Mucosa of gallbladder (tissue), 1 donor: ENCODE results near the gene SRD5A2. TPM values are rescaled to one million over a fixed set of nuclear protein-coding genes. Genes with fewer than 3 reads are reported as not detected.

Experiments used
- DNase-seq: peaks from one replicate; pipeline ENCODE4 v3.0.0-alpha.2; 2020; ENCODE audit warnings: low spot score
- total RNA-seq: library from RNA; stranded (reverse); gene quantifications from one replicate; pipeline ENCODE4 v1.2.1, GENCODE V29; 2021
- donor health status: DM: no; HTN: no; CAD: no.

SRD5A2 gene, protein sequence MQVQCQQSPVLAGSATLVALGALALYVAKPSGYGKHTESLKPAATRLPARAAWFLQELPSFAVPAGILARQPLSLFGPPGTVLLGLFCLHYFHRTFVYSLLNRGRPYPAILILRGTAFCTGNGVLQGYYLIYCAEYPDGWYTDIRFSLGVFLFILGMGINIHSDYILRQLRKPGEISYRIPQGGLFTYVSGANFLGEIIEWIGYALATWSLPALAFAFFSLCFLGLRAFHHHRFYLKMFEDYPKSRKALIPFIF
- 0.09 TPM for total RNA-seq

DNA sequence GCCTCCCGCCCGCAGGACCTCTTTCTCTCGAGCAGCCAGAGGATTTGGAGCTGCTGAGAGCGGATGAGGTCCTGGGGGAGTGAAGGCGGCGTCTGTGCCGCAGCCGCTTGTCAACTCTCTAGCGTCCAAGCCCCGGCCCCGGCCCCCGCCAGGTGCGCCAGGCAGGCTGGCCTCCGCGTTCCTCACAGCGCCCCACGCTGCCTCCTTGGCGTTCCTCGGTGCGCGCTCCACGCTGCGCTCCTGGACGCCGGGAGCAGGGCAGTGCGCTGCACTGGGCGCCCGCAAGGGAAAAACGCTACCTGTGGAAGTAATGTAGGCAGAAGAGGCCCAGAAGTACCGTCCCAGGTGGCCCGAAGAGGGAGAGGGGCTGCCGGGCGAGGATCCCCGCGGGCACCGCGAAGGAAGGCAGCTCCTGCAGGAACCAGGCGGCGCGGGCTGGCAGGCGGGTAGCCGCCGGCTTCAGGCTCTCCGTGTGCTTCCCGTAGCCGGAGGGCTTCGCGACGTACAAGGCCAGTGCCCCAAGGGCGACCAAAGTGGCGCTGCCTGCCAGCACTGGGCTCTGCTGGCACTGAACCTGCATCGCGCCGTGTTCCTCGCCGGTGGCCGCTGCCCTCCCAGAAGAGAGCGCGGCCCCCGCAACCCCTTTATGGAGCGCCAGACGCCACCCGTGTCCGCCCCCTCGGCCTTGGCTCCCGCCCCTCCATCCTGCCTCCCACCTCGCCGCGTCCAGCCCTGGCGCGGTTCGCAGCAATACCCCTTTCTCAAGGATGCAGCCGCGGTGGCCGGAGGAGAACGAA, at the start of gene SRD5A2:
Gene SRD5A2 (minus strand): TSS at position 618 of the 797 bp plus-strand sequence. CDS start 38 bp downstream, at position 580.
- DNase-seq, result no peak

DNA sequence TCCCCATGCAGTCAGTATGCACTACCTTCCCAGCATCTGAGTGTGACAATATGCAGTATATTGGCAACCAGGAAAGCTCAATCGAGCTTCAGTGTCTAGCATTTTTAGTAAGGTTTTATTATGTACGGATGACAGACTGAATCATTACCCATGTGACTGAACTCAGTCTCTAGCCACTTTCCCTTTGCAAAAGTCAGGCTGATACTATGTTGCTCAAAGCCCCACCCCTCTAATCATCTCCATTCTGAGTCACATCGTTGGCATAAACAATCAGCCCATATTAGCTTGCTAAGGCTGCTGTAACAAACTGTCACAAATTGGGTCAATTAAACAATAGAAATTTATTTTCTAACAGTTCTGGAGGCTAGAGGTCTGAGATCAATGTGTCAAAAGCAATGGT, 25.8 kb upstream of the SRD5A2 start:
- DNase-seq, result no peak

DNA sequence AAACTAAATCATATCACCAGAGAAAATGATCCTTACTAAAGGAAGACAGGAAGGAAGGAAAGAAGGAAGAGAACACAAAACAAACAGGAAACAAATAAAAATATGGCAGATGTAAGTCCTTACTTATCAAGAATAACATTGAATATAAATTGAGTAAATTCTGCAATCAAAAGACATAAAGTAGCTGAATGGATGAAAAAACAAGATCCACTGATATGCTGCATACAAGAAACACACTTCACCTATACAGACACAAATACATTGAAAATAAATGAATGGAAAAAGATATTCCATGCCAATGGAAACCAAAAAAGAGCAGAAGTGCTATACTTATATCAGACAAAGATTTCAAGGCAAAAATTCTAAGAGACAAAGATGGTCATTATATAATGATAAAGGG, 18.0 kb upstream of the SRD5A2 start:
- DNase-seq, result no peak

DNA sequence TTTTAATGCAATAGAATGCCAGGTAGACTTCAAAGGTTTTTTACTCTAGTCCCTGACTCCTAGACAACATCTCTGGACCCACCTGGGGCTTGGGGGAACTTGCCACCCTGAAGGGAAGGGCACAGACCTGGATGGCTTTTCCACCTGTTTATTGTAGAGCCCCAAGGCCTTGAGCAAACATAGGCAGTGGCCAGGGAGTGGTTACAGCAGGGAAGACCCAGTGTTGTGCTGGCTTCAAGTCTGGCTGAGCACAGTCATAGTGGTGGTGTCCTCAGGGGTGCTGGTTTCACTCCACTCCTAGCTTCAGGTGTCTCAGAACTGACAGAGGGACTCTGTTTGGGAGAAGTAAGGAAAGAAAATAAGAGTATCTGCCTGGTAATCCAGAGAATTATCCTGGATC, 5.5 kb upstream of the SRD5A2 start:
- no peak for DNase-seq

DNA sequence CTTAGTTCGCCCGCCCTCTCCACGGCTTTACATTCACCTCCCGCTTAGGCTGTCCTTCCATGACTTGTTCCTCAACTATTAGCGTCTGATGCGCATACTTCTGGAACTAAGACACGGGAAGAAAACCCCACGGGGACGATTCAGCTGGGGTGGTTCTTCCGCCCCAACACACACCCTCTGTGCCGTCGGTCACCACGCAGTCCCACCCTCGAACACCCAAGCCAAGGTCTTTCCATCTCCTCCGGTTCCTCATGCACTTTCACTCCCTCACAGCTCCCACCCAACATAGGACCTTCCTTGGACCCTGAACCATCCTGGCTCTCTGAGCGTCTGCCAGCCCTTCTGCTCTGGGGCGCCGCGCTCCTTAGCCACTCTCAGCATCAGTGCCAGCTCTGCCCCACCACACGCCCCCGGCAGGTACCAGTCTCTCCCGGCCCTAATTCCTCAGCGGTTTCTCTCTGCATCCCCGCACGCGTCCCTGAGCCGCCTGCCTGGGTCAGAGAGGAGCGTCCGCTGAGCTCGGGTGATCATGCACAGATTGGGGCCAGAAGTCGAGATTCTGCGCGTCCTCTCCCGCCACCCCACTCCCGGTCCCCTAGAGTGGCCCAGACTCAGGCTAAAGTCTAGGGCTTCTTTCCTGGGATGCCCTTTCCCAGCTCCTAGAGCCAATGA, 522 bp upstream of the SRD5A2 start:
- no peak for DNase-seq

DNA sequence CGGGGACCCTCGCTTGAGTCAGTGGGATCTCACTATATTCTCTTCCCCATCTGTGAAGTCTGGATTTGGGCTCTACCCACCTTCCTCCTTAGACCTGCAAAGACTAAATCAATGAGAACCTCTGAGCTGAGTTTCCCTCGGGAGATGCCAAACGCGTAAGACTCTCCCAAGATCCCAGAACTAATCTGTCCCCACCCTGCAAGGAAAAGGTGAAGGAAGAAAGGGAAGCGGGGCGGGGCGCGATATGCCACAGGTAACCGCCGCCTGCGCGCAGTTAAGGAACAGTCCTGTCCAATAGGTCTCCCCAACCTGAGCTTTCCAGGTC, 780 bp downstream of the SRD5A2 start:
- DNase-seq, result no peak

DNA sequence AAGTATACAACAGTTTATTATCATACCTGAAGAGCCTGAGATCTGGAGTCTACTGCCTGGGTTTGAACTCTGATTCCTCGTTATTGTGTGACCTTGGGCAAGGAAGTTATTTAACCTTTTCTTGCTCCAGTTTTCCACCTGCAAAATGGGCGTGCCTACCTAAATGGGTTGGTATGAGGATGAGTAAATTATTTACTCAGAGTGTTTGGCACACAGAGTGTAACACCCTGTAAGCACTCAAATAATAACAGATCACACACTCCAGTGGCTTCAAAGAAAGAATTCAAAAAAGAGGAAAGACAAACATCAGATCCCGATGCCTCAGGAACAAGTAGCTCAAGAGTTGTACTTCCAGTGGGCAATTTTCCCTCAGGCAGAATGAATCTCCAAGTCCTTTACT, 2.4 kb downstream of the SRD5A2 start:
- DNase-seq, result no peak

DNA sequence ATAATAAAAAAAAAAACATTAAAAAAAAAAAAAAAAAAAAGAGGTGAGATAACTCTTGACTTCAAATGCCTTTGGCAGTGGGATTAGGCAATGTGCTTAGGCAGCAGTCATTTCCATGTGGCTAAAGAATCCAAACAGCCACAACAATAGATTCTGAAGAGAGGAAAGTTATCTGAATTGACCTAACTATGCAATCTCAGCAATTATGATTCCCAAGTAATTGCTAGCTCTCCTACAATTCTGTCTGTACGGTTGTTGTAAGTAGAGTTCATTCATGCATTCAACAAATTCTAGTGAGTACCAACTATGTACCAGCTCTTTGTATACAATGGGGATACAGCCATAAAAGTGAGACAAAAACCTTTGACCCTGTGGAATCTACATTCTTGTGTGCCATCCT, 3.6 kb downstream of the SRD5A2 start:
- DNase-seq, result no peak

DNA sequence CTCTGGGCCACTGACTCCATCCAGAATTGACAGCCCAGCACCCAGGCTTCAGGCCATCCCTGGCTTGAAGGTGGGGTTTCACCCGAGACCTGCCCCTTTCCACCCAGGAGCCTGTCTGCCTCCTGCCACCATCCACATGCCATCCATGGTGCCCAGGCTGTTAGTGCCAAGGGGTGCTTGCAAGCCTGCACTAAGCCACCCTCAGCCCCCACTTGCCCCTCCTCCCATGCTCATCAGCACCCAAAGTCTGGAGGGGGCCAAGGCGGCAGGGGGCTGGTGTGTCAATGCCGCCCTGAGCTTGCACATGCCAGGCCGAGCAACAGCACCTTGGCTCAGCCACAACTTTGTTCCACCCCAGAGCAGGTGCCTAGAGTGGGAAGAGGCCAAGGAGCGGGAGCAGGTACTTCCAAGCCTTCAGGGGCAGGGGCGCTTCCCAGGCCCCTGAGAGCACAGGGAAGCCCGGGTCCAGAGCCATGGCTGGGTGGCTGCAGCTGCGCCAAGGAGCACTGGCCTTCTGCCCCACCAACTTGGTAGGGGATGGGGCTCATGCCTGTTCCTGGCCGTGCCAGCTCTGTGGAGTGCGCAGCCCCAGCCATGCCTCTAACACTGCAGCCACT, 12.0 kb downstream of the SRD5A2 start:
- no peak for DNase-seq

DNA sequence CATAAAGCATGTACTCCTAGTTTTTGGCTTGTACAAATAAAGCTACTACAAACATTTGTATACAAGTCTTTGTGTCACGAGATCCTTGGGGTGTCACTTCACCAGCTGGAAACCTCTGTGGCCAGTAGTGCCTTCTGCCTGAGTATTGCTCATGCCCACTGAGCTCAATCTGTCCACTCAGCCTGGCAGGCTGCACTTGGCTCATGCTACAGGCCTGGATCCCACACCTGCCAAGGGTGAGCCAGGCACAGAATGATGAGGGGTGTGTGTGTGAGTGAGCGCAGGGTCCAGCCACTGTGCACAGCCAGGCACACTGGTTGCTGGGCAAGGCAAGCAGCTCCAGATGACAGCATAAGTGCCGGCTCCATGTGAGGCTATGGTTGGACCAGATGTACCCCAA, 13.1 kb downstream of the SRD5A2 start:
- DNase-seq, result no peak

DNA sequence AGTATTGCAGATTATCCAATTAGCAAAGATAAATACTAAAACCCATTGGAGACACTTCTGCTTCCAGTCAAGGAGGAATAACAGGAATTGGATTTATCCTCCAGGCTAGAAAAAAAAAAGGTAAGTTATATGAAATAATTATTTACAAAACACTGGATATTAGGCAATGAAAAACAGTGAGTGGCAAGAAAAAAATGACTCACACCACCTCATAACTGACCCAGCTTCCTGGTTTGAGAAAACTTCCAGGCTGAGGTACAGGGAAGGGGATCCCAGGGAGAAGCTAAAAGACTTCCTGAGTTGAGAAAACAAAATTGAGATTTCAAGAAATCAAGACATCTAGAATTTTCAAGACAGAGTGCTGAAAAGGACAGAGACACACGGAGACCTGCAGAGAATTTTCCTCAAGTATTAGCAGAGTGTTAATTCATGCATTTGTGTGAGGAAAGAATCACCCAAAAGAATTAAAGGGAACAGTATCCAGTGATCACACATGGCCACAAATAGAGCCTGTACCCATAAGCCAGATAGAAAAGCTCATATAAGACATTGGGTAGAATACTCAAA, 17.4 kb downstream of the SRD5A2 start:
- no peak for DNase-seq

DNA sequence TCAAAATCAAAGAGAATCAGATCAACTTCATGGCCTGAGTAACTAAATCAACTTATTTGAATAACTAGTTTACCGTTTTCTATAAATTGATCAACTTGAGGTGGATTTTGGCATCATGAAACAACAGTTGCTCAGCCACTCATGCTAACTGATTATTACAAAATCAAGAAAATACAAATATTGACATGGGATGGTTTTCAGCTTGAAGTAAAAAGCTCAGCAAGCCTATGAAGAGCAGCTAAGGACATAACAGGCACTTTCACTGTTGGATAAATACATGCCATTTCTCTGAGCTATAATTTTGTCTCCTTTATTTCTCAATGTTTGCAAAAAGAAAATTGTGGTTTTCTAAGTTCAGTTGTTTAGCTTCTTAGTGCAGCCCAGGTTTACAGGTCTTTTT, 18.9 kb downstream of the SRD5A2 start:
- DNase-seq, result no peak

DNA sequence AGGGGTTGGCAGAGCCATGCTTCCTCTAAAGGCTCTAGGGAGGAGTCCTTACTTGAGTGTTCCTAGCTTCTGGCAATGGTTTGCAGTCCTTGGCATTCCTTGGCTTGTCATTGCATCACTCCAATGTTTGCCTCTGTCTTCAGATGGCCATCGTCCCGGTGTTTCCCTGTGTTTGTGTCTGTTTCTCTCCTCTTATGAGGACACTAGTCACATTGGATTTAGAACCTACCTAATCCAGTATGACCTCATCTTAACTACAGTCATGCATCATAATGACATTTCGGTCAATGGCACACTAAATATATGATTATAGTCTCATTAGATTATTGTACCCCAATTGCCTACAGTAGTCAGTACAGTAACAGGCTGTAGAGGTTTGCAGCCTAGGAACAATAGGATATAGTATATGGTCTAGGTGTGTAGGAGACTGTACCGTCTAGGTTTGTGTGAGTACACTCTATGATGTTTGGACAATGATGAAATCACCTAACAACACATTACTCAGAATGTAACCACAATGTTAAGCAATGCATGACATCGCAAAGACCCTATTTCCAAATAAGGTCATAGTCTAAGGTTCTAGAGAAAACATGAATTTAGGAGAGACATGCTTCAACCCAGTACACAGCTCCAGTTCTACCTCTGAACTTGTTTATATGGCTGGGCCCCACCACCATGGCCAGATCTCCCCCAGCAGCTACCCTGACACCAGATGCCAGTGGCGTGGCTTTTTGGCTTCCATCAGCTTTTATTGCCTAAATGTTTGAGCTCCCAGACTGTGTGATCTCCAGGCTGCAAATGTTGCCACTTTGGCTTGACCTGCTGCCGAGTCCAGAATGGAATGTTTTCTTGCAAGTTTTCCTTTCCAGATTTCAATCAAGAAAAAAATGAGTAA, 22.1 kb downstream of the SRD5A2 start:
- no peak for DNase-seq

DNA sequence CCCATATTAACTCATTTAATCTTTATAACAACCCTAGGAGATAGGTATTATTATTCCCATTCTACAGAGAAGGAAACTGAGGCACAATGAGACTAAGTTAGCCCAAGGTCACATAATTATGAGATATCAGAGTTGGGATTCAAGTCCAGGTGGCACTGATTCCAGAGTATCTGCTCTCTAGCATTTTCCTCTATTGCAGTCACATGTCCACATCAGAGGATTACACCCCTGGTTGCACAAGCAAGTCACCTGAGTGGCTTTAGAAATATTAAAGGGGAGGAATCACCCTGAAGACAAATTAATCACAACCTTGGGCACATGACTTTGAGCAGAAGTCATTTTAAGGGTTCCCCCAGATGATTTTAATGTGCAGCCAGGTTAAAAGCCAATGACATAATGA, 23.8 kb downstream of the SRD5A2 start:
- no peak for DNase-seq

DNA sequence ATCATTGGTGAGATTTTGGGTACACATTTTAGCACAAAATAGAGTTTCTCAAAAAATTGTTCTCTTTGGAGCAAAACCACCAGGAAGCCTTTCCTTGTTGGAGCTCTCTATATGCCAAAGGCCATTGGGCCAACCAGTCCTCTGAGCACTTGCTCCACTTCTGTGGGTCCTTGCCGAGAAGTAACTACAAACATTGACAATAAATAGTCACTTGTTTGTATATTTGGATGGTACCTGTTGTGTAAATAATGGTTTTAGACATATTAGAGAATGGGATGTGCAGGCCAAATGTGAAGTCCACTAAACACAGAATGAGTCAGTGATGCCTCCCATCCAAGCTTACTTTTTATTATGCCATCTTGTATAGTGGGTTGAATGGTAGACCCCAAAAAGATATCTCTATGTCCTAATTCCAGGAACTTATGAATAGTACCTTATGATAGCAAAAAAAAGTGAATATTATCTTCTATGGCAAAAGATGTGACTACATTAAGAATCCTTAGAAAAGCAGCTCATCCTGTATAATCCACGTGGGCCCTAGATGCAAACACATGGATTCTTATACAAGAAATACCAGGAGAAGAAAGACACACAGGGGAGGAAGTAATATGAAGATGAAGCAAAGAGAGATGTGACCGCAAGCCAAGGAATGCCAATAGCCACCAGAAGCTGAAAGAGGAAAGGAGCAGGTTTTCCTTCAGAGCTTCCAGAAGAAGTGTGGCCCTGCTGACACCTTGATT, 24.6 kb downstream of the SRD5A2 start:
- DNase-seq, result no peak

DNA sequence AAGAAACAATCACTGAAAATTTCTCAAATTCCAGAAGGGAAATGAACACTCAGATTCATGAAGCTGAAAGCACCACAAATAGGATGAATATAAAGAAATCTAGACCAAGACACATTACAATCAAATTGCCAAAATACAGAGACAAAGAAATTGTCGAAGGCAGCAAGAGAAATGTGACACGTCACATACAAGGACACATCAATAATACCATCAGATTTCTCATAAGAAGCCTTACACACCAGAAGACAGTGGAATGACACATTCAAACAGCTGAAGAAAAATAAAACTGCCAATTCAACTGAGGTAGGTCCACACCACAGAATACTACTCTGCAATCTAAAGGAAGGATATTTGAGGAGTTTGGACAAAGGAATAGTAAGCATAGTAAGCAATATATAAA, 27.4 kb downstream of the SRD5A2 start:
- DNase-seq, result no peak

DNA sequence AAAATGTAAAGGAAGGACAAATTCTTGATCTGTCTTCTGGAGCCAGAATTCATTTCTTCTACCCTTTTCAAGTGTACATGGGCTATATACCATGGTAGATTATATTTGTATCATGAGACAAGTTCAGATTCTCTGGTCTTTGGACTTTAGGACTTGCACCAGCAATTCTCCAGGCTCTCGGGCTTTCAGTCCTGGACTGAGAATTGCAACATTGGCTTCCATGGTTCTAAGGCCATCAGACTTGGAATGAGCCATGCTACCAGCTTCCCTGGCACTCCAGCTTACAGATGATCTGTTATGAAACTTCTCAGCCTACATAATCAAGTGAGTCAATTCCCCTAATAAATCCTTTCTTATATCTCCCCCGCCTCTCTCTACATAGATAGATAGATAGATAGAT, 33.3 kb downstream of the SRD5A2 start:
- no peak for DNase-seq

DNA sequence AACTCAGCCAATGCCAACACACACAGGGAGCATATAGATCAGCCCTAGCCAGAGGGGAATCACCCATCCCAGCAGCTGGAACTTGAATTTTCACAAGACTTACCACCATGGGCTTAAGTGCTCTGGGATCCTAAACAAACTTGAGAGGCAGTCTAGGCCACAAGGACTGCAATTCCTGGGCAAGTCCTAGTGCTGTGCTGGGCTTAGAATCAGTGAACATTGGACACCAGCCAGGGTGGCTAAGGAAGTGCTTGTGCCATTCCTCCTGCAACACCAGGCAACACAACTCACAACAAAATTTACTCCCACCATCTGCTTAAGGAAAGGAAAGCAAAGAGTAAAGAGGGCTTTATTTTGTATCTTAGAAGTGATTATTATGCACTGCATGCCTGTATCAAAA, 38.9 kb downstream of the SRD5A2 start:
- no peak for DNase-seq

DNA sequence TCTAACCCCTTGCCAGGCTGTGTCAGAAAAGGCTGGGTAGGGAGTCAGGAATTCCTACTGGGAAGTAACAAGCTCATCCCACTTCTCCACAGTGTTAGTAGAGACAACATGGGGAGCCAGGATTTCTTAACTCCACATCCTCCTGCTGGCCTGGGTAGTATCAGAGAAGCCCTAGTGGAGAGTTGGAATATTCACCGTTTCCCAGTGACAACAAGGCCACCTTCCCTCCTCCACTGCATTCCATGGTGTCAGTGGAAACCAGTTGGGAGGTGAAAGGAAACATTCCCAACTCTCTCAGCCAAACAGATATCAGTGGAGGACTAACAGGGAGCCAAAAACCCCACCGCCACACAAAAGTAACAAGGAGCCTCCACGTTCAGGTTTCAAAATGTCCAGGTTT, 41.2 kb downstream of the SRD5A2 start:
- no peak for DNase-seq

DNA sequence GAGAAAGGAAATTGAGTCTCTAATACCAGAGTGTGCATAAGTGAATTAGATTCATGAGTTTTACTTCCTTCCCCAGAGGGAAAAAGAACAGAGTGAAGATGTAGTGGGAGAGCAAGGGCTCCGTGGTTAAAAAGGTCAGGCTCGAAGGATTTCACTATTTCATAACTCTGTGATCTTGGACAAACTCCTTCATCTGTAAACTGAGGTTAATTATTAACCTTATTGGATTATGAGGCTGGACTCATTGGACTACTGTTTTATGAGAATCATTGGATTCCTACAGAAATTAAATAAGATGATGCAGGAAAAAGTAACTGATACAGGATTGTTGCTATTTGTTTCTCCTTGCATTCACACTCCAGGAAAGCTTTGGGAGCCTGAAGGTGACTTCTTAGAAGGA, 45.0 kb downstream of the SRD5A2 start:
- no peak for DNase-seq

DNA sequence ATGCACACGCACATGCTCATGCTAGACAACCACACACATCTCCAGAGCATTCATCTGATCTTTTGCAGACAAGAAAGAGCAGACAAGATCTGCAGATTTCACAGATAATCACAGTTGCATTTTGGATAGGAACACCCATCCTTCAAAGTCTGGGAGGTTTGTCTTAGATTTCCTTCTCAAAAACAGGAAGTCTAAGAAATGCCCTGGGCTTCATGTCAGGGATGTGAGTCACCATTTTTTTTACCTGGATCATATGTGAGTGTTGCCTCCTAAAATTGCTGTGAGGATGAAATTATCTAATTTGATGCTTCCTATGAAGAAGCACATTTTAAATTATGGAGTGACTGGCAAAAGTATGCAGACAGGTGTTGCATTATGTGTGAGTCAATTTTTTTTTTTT, 46.1 kb downstream of the SRD5A2 start:
- no peak for DNase-seq
